GM21737 (cell line): ENCODE measurements around the gene FRMD5.
A peak's percentile ranks its signal among the peaks of the same experiment; 100 is the strongest.
"Not testable (repeated sequence)": the region's sequence is repeated elsewhere in the genome, so short reads cannot be mapped to it uniquely, and the experiment has no call there.

Experiments used
- ATAC-seq: cut with Tn5 transposase; IDR thresholded peaks from one replicate; pipeline ENCODE4 v1.9.1; 2021; ENCODE audit warnings: mild to moderate bottlenecking, moderate library complexity; ENCODE audit not compliant: unreplicated experiment

Gene FRMD5

GRCh38 chr15:44195151-44195740 lies at the start of gene FRMD5:
Gene FRMD5 (minus strand): TSS chr15:44195271.
- ATAC-seq, result peak; percentile 83

- ATAC-seq, result no peak
These were observed 48.8 kb upstream of the FRMD5 start for GRCh38 chr15:44243829-44244228.

- ATAC-seq, result no peak
These were observed 48.1 kb upstream of the FRMD5 start for GRCh38 chr15:44243141-44243540.

GRCh38 chr15:44231842-44232241 lies 36.8 kb upstream of the FRMD5 start:
- ATAC-seq, result no peak

- ATAC-seq, result not testable (repeated sequence)
These were observed 34.2 kb upstream of the FRMD5 start for GRCh38 chr15:44229301-44229700.

- no peak for ATAC-seq
These were observed 32.5 kb upstream of the FRMD5 start for GRCh38 chr15:44227584-44227983.

GRCh38 chr15:44227001-44227400 lies 31.9 kb upstream of the FRMD5 start:
- not testable (repeated sequence) for ATAC-seq

GRCh38 chr15:44222478-44222877 lies 27.4 kb upstream of the FRMD5 start:
- no peak for ATAC-seq

GRCh38 chr15:44219073-44219472 lies 24.0 kb upstream of the FRMD5 start:
- no peak for ATAC-seq

- ATAC-seq, result no peak
These were observed 21.9 kb upstream of the FRMD5 start for GRCh38 chr15:44216958-44217357.

GRCh38 chr15:44215594-44215993 lies 20.5 kb upstream of the FRMD5 start:
- ATAC-seq, result no peak

- no peak for ATAC-seq
These were observed 13.9 kb upstream of the FRMD5 start for GRCh38 chr15:44208956-44209355.

GRCh38 chr15:44207643-44208042 lies 12.6 kb upstream of the FRMD5 start:
- ATAC-seq, result no peak

- no peak for ATAC-seq
These were observed 4.3 kb upstream of the FRMD5 start for GRCh38 chr15:44199393-44199792.

- ATAC-seq, result peak; percentile 40
These were observed 534 bp downstream of the FRMD5 start for GRCh38 chr15:44194323-44195150.

- no peak for ATAC-seq
These were observed 1.3 kb downstream of the FRMD5 start for GRCh38 chr15:44193651-44194322.

- no peak for ATAC-seq
These were observed 6.3 kb downstream of the FRMD5 start for GRCh38 chr15:44188795-44189194.

- no peak for ATAC-seq
These were observed 8.4 kb downstream of the FRMD5 start for GRCh38 chr15:44186705-44187104.

GRCh38 chr15:44183363-44183762 lies 11.7 kb downstream of the FRMD5 start:
- no peak for ATAC-seq

GRCh38 chr15:44181410-44181809 lies 13.7 kb downstream of the FRMD5 start:
- ATAC-seq, result no peak

- no peak for ATAC-seq
These were observed 17.9 kb downstream of the FRMD5 start for GRCh38 chr15:44177139-44177538.

GRCh38 chr15:44173813-44174212 lies 21.3 kb downstream of the FRMD5 start:
- ATAC-seq, result no peak
